Measurements from ENCODE around the gene LNPK. TPM values are rescaled to one million over a fixed set of nuclear protein-coding genes. Genes with fewer than 3 reads are reported as not detected.

LNPK gene
- total RNA-seq, 1 donor from 2014 or later: 45.4 TPM

- Histone ChIP-seq H3K9ac (ENCODE audit: low read depth in 1 of 3, low read length in 3 of 3) (no peak overlapping the region), H3K4me3 (ENCODE audit: low read length in 3 of 3) (no peak overlapping the region), H3K9me3 (ENCODE audit: control insufficient read depth in 3 of 3, low read length in 3 of 3) (no peaks in the 10 kb centered on the region), H3K4me1 (ENCODE audit: control insufficient read depth in 3 of 3, insufficient read depth in 3 of 3, low read length in 3 of 3) (peaks cover 0 to 4% (median 4%) of the 10 kb centered on the region in 3 donors), H3K27me3 (ENCODE audit: control insufficient read depth in 3 of 3, insufficient read depth in 3 of 3, low read length in 3 of 3) (no peaks in the 10 kb centered on the region), H3K36me3 (ENCODE audit: control insufficient read depth in 3 of 3, insufficient read depth in 3 of 3, low read length in 3 of 3) (no peaks in the 10 kb centered on the region), H3K27ac (ENCODE audit: low read depth, low read length) (no peak overlapping the region)
Observed at GRCh38 chr2:175887776-175888175, 114.3 kb downstream of the LNPK start.

- no peaks in the 10 kb centered on the region for H3K9me3 ChIP-seq (ENCODE audit: control insufficient read depth in 3 of 3, low read length in 3 of 3)
- H3K27me3 ChIP-seq (ENCODE audit: control insufficient read depth in 3 of 3, insufficient read depth in 3 of 3, low read length in 3 of 3): no peaks in the 10 kb centered on the region
- peaks cover 0 to 4% (median 0%) of the 10 kb centered on the region in 3 donors for H3K4me1 ChIP-seq (ENCODE audit: control insufficient read depth in 3 of 3, insufficient read depth in 3 of 3, low read length in 3 of 3)
- H3K9ac ChIP-seq (ENCODE audit: low read depth in 1 of 3, low read length in 3 of 3): no peak overlapping the region
- H3K27ac ChIP-seq (ENCODE audit: low read depth, low read length): no peak overlapping the region
- H3K4me3 ChIP-seq (ENCODE audit: low read length in 3 of 3): no peak overlapping the region
- H3K36me3 ChIP-seq (ENCODE audit: control insufficient read depth in 3 of 3, insufficient read depth in 3 of 3, low read length in 3 of 3): no peaks in the 10 kb centered on the region
Observed at GRCh38 chr2:175884697-175885393, 117.2 kb downstream of the LNPK start.

GRCh38 chr2:175883586-175884194 lies 118.4 kb downstream of the LNPK start:
- H3K4me3 ChIP-seq (ENCODE audit: low read length in 3 of 3): no peak overlapping the region
- no peaks in the 10 kb centered on the region for H3K9me3 ChIP-seq (ENCODE audit: control insufficient read depth in 3 of 3, low read length in 3 of 3)
- no peak overlapping the region for H3K27ac ChIP-seq (ENCODE audit: low read depth, low read length)
- no peaks in the 10 kb centered on the region for H3K27me3 ChIP-seq (ENCODE audit: control insufficient read depth in 3 of 3, insufficient read depth in 3 of 3, low read length in 3 of 3)
- H3K36me3 ChIP-seq (ENCODE audit: control insufficient read depth in 3 of 3, insufficient read depth in 3 of 3, low read length in 3 of 3): no peaks in the 10 kb centered on the region
- H3K4me1 ChIP-seq (ENCODE audit: control insufficient read depth in 3 of 3, insufficient read depth in 3 of 3, low read length in 3 of 3): peaks cover 0 to 4% (median 0%) of the 10 kb centered on the region in 3 donors
- no peak overlapping the region for H3K9ac ChIP-seq (ENCODE audit: low read depth in 1 of 3, low read length in 3 of 3)

GRCh38 chr2:175879679-175880078 lies 122.4 kb downstream of the LNPK start:
- Histone ChIP-seq H3K27ac (ENCODE audit: low read depth, low read length) (no peak overlapping the region), H3K36me3 (ENCODE audit: control insufficient read depth in 3 of 3, insufficient read depth in 3 of 3, low read length in 3 of 3) (no peaks in the 10 kb centered on the region), H3K4me1 (ENCODE audit: control insufficient read depth in 3 of 3, insufficient read depth in 3 of 3, low read length in 3 of 3) (peaks cover 0 to under 1% (median 0%) of the 10 kb centered on the region in 3 donors), H3K9me3 (ENCODE audit: control insufficient read depth in 3 of 3, low read length in 3 of 3) (no peaks in the 10 kb centered on the region), H3K27me3 (ENCODE audit: control insufficient read depth in 3 of 3, insufficient read depth in 3 of 3, low read length in 3 of 3) (no peaks in the 10 kb centered on the region), H3K4me3 (ENCODE audit: low read length in 3 of 3) (no peak overlapping the region), H3K9ac (ENCODE audit: low read depth in 1 of 3, low read length in 3 of 3) (no peak overlapping the region)

GRCh38 chr2:175877845-175878544 lies 124.1 kb downstream of the LNPK start:
- H3K27ac ChIP-seq (ENCODE audit: low read depth, low read length): no peak overlapping the region
- H3K27me3 ChIP-seq (ENCODE audit: control insufficient read depth in 3 of 3, insufficient read depth in 3 of 3, low read length in 3 of 3): no peaks in the 10 kb centered on the region
- H3K4me1 ChIP-seq (ENCODE audit: control insufficient read depth in 3 of 3, insufficient read depth in 3 of 3, low read length in 3 of 3): peaks cover 4 to 12% (median 9%) of the 10 kb centered on the region in 3 donors

GRCh38 chr2:175874291-175874690 lies 127.8 kb downstream of the LNPK start:
- Histone ChIP-seq H3K9ac (ENCODE audit: low read depth in 1 of 3, low read length in 3 of 3) (no peak overlapping the region), H3K4me1 (ENCODE audit: control insufficient read depth in 3 of 3, insufficient read depth in 3 of 3, low read length in 3 of 3) (peaks cover 8 to 17% (median 16%) of the 10 kb centered on the region in 3 donors), H3K27me3 (ENCODE audit: control insufficient read depth in 3 of 3, insufficient read depth in 3 of 3, low read length in 3 of 3) (no peaks in the 10 kb centered on the region), H3K36me3 (ENCODE audit: control insufficient read depth in 3 of 3, insufficient read depth in 3 of 3, low read length in 3 of 3) (no peaks in the 10 kb centered on the region), H3K27ac (ENCODE audit: low read depth, low read length) (peak overlapping the region; percentile 46), H3K9me3 (ENCODE audit: control insufficient read depth in 3 of 3, low read length in 3 of 3) (no peaks in the 10 kb centered on the region), H3K4me3 (ENCODE audit: low read length in 3 of 3) (no peak overlapping the region)

More at GRCh38 chr2:175877845-175878544, 124.1 kb downstream of the LNPK start:
- Histone ChIP-seq H3K4me3 (ENCODE audit: low read length in 3 of 3) (no peak overlapping the region), H3K9me3 (ENCODE audit: control insufficient read depth in 3 of 3, low read length in 3 of 3) (no peaks in the 10 kb centered on the region), H3K9ac (ENCODE audit: low read depth in 1 of 3, low read length in 3 of 3) (no peak overlapping the region), H3K36me3 (ENCODE audit: control insufficient read depth in 3 of 3, insufficient read depth in 3 of 3, low read length in 3 of 3) (no peaks in the 10 kb centered on the region)

Other genes with a start within 250 kb of the LNPK start
- gene EVX2, start 81.7 kb upstream of the LNPK start, total RNA-seq: under 0.01 TPM
- gene HOXD13, start 90.5 kb upstream of the LNPK start, total RNA-seq: under 0.01 TPM
- not detected for gene HOXD12, start 97.5 kb upstream of the LNPK start, total RNA-seq
- gene HOXD11, start 105.0 kb upstream of the LNPK start, total RNA-seq: not detected
- gene HOXD10, start 114.5 kb upstream of the LNPK start, total RNA-seq: 0.52 TPM
- 5.7 TPM for gene HOXD9, start 120.5 kb upstream of the LNPK start, total RNA-seq
- gene HOXD8, start 127.4 kb upstream of the LNPK start, total RNA-seq: 18.8 TPM
- 1.0 TPM for gene HOXD4, start 149.3 kb upstream of the LNPK start, total RNA-seq
- gene HOXD3, start 155.0 kb upstream of the LNPK start, total RNA-seq: 4.2 TPM
- gene HOXD1, start 186.4 kb upstream of the LNPK start, total RNA-seq: 0.52 TPM

Data from skeletal muscle tissue (tissue), 4 donors.